Measurements from ENCODE around the gene ITGA1.

DNA sequence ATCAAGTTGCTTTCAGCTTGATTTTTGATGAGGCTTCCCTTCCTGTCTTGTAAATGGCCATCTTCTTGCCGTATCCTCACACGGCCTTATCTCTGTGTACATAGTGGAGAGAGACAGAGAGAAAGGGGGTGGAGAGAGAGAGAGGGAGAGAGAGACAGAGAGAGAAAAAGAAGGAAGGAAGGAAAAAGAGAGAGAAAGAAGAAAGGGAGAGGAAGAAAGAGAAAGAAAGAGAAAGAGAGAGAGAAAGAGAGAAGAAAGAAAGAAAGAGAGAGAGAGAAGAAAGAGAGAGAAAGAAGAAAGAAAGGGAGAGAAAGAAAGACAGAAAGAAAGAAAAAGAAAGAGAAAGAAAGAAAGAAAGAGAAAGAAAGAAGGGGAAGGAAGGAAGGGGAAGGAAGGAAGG is 46.6 kb downstream of the ITGA1 start:
- no peak for TF ChIP-seq CTCF (IDR thresholded peaks at IDR 0.05)
- no peak for TF ChIP-seq POLR2A (IDR thresholded peaks at IDR 0.05)

All from breast epithelium (tissue), 3 donors.